HEK293T (cell line): ENCODE results near the gene SLAIN1.

ENCODE experiments used
- CTCF ChIA-PET: fragments of 350-600 bp; formaldehyde crosslinking; extraction: SDS; loops from one replicate; lab custom pipeline; 2021; ENCODE audit warnings: antibody characterized with exemption, inconsistent platforms; lab: Yijun Ruan, JAX
- POLR2A ChIA-PET: fragments of 350-600 bp; formaldehyde crosslinking; extraction: SDS; loops from one replicate; lab custom pipeline; 2020; ENCODE audit warnings: antibody characterized with exemption, inconsistent platforms; lab: Yijun Ruan, JAX
- DNase-seq: peaks from one replicate; pipeline ENCODE4 v3.0.0; 2012; ENCODE audit warnings: mixed read lengths; ENCODE audit errors: extremely low spot score
- ARNT ChIP-seq: fragments of 450-650 bp; IDR thresholded peaks from 2 replicates; pipeline ENCODE4 v1.6.1; 2017; ENCODE audit warnings: mild to moderate bottlenecking
- BHLHE40 ChIP-seq: fragments of 450-650 bp; IDR thresholded peaks from 2 replicates; pipeline ENCODE4 v1.6.1; 2016; ENCODE audit warnings: mild to moderate bottlenecking, moderate library complexity, borderline replicate concordance
- CTBP1 ChIP-seq: fragments of 450-650 bp; IDR thresholded peaks from 2 replicates; pipeline ENCODE4 v1.6.1; 2016; ENCODE audit warnings: borderline replicate concordance
- ELF4 ChIP-seq: fragments of 450-650 bp; IDR thresholded peaks from 2 replicates; pipeline ENCODE4 v1.6.1; 2017; ENCODE audit warnings: antibody characterized with exemption
- FOXA1 ChIP-seq: fragments of 450-650 bp; IDR thresholded peaks from 2 replicates; pipeline ENCODE4 v1.6.1; 2016; ENCODE audit warnings: mild to moderate bottlenecking
- FOXK2 ChIP-seq: fragments of 450-650 bp; IDR thresholded peaks from 2 replicates; pipeline ENCODE4 v1.6.1; 2016; ENCODE audit warnings: mild to moderate bottlenecking
- FOXM1 ChIP-seq: fragments of 450-650 bp; IDR thresholded peaks from 2 replicates; pipeline ENCODE4 v1.6.1; 2017; ENCODE audit warnings: mild to moderate bottlenecking, borderline replicate concordance
- HDGF ChIP-seq: fragments of 450-650 bp; IDR thresholded peaks from 2 replicates; pipeline ENCODE4 v1.6.1; 2017; ENCODE audit warnings: antibody characterized with exemption, borderline replicate concordance
- L3MBTL2 ChIP-seq: fragments of 450-650 bp; conservative IDR thresholded peaks from 2 replicates; pipeline ENCODE4 v1.6.1; 2016; ENCODE audit warnings: mild to moderate bottlenecking
- LEF1 ChIP-seq: fragments of 450-650 bp; IDR thresholded peaks from 2 replicates; pipeline ENCODE4 v1.6.1; 2017; ENCODE audit warnings: mild to moderate bottlenecking, borderline replicate concordance
- NFRKB ChIP-seq: fragments of 450-650 bp; IDR thresholded peaks from 2 replicates; pipeline ENCODE4 v1.6.1; 2016; ENCODE audit warnings: mild to moderate bottlenecking, moderate library complexity
- PKNOX1 ChIP-seq: fragments of 450-650 bp; IDR thresholded peaks from 2 replicates; pipeline ENCODE4 v1.6.1; 2016
- SP1 ChIP-seq: fragments of 450-650 bp; IDR thresholded peaks from 2 replicates; pipeline ENCODE4 v1.6.1; 2017
- SUZ12 ChIP-seq: fragments of 450-650 bp; IDR thresholded peaks from 2 replicates; pipeline ENCODE4 v1.6.1; 2016; ENCODE audit warnings: mild to moderate bottlenecking
- TARDBP ChIP-seq: fragments of 450-650 bp; IDR thresholded peaks from 2 replicates; pipeline ENCODE4 v1.6.1; 2016
- ZNF384 ChIP-seq: fragments of 450-650 bp; IDR thresholded peaks from 2 replicates; pipeline ENCODE4 v1.6.1; 2016

The SLAIN1 gene

GRCh38 chr13:77719128-77719527 lies 21.6 kb downstream of the SLAIN1 start:
- CTCF ChIA-PET: no interaction called here
- POLR2A ChIA-PET: interaction anchor here (3.5 kb wide), 1 partner anchor 21 kb away, joined by 13 read pairs; the partner anchor contains the start of gene SLAIN1
- no peak for DNase-seq
- no peak for TF ChIP-seq SP1
- no peak for TF ChIP-seq LEF1
- no peak for TF ChIP-seq HDGF
- no peak for TF ChIP-seq BHLHE40
- no peak for TF ChIP-seq SUZ12
- TF ChIP-seq L3MBTL2: no peak
- TF ChIP-seq ARNT: no peak
- TF ChIP-seq FOXA1: no peak
- TF ChIP-seq CTBP1: no peak
- no peak for TF ChIP-seq TARDBP
- no peak for TF ChIP-seq FOXK2
- no peak for TF ChIP-seq PKNOX1
- no peak for TF ChIP-seq NFRKB
- no peak for TF ChIP-seq ELF4

GRCh38 chr13:77720988-77721387 lies 23.5 kb downstream of the SLAIN1 start:
- ChIA-PET POLR2A (interaction anchor here (3.5 kb wide), 1 partner anchor 23 kb away, joined by 13 read pairs; the partner anchor contains the start of gene SLAIN1), CTCF (no interaction called here)
- no peak for DNase-seq
- TF ChIP-seq TARDBP (no peak), NFRKB (no peak), ELF4 (no peak), PKNOX1 (no peak)

GRCh38 chr13:77724092-77724491 lies 26.6 kb downstream of the SLAIN1 start:
- ChIA-PET CTCF (no interaction called here), POLR2A (no interaction called here)
- DNase-seq: no peak
- no peak for TF ChIP-seq CTBP1
- TF ChIP-seq SP1: no peak
- no peak for TF ChIP-seq PKNOX1

GRCh38 chr13:77725071-77725470 lies 27.6 kb downstream of the SLAIN1 start:
- DNase-seq: no peak
- TF ChIP-seq HDGF (no peak), FOXM1 (no peak), FOXK2 (no peak), CTBP1 (no peak), ELF4 (no peak), FOXA1 (no peak), L3MBTL2 (no peak), LEF1 (no peak), ZNF384 (no peak), NFRKB (no peak), ARNT (no peak), TARDBP (no peak), PKNOX1 (no peak), SP1 (no peak), SUZ12 (no peak)
- ChIA-PET CTCF (no interaction called here), POLR2A (interaction anchor here (1.0 to 1.9 kb wide), 2 partner anchors 16 to 27 kb away, joined by 3 to 7 read pairs; partner anchors contain the start of gene SLAIN1)

GRCh38 chr13:77728265-77729125 lies 31.0 kb downstream of the SLAIN1 start:
- ChIA-PET CTCF (interaction anchor here (0.6 to 0.9 kb wide), 3 partner anchors 8 to 1675 kb away, joined by 3 to 4 read pairs (median 3); no protein-coding TSS in a partner anchor), POLR2A (interaction anchor here (1.0 kb wide), 1 partner anchor 30 kb away, joined by 3 read pairs; no protein-coding TSS in a partner anchor)
- TF ChIP-seq ARNT (0 out of 2 replicates have a peak, but pooled peaks have one; percentile 9), L3MBTL2 (no peak)
- no peak for DNase-seq

GRCh38 chr13:77729502-77730221 lies 32.2 kb downstream of the SLAIN1 start:
- CTCF ChIA-PET: no interaction called here
- POLR2A ChIA-PET: interaction anchor here (0.8 to 1.0 kb wide), 2 partner anchors 31 to 401 kb away, joined by 3 read pairs; no protein-coding TSS in a partner anchor
- DNase-seq: no peak
- no peak for TF ChIP-seq ARNT
- TF ChIP-seq TARDBP: no peak
- TF ChIP-seq PKNOX1: no peak
- TF ChIP-seq HDGF: no peak
- TF ChIP-seq NFRKB: no peak
- TF ChIP-seq SP1: no peak
- TF ChIP-seq LEF1: no peak
- TF ChIP-seq L3MBTL2: no peak
- TF ChIP-seq CTBP1: no peak
- no peak for TF ChIP-seq ZNF384
- no peak for TF ChIP-seq FOXA1
- no peak for TF ChIP-seq FOXM1
- TF ChIP-seq SUZ12: no peak
- TF ChIP-seq ELF4: no peak
- TF ChIP-seq FOXK2: no peak
- TF ChIP-seq BHLHE40: no peak
